Mucosa of stomach (tissue), 1 donor: ENCODE measurements around the gene CPNE2.

Experiments used
- H3K27me3 ChIP-seq: one replicate; pipeline ENCODE4 v1.7.0; 2013; ENCODE audit warnings: mild to moderate bottlenecking, low read length; ENCODE audit not compliant: control insufficient read depth, insufficient read depth
- H3K36me3 ChIP-seq: one replicate; pipeline ENCODE4 v1.7.0; 2013; ENCODE audit warnings: low read length; ENCODE audit not compliant: control insufficient read depth, insufficient read depth
- H3K4me1 ChIP-seq: one replicate; pipeline ENCODE4 v1.7.0; 2013; ENCODE audit warnings: mild to moderate bottlenecking, low read length; ENCODE audit not compliant: control insufficient read depth, insufficient read depth
- H3K4me3 ChIP-seq: one replicate; pipeline ENCODE4 v1.7.0; 2013; ENCODE audit warnings: low read length
- H3K9ac ChIP-seq: one replicate; pipeline ENCODE4 v1.7.0; 2013; ENCODE audit warnings: mild to moderate bottlenecking, low read length, moderate library complexity
- H3K9me3 ChIP-seq: one replicate; pipeline ENCODE4 v1.7.0; 2013; ENCODE audit warnings: mild to moderate bottlenecking, low read length, moderate library complexity; ENCODE audit not compliant: control insufficient read depth
- donor health status: Pancreatic carcinoma.

Gene CPNE2

GRCh38 chr16:57132470-57132869 lies 40.1 kb downstream of the CPNE2 start:
- H3K4me3 ChIP-seq = no peak overlapping the region
- H3K4me1 ChIP-seq = peaks cover 3% of the 10 kb centered on the region
- H3K27me3 ChIP-seq = no peaks in the 10 kb centered on the region
- H3K9me3 ChIP-seq = no peaks in the 10 kb centered on the region
- no peaks in the 10 kb centered on the region for H3K36me3 ChIP-seq
- H3K9ac ChIP-seq = no peak overlapping the region

GRCh38 chr16:57133031-57133430 lies 40.6 kb downstream of the CPNE2 start:
- Histone ChIP-seq H3K4me1 (peaks cover 3% of the 10 kb centered on the region), H3K9me3 (no peaks in the 10 kb centered on the region), H3K27me3 (no peaks in the 10 kb centered on the region), H3K4me3 (no peak overlapping the region), H3K36me3 (no peaks in the 10 kb centered on the region), H3K9ac (no peak overlapping the region)

GRCh38 chr16:57133886-57134285 lies 41.5 kb downstream of the CPNE2 start:
- Histone ChIP-seq H3K9ac (no peak overlapping the region), H3K4me1 (peaks cover 3% of the 10 kb centered on the region), H3K36me3 (no peaks in the 10 kb centered on the region), H3K4me3 (no peak overlapping the region), H3K27me3 (no peaks in the 10 kb centered on the region), H3K9me3 (no peaks in the 10 kb centered on the region)

DNA sequence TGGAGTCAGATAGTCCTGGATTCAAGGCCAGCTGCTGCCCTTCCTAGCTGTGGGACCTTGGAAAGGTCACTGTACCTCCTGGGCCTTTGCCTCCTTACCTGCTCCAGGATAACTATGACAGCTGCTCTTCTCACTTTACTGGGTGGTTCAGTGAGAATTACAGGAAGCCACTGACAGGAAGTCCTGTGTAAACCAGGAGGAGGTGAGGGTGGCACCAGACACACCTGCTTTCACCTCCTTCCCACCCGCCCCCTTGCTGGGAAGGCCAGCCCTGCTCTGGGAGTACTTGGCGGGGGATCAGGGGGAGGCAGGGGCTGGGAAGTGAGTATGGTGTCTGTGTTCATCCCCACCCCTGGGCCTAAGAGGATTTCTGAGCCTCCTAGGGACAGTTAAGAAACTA lies 42.6 kb downstream of the CPNE2 start:
- no peak overlapping the region for H3K4me3 ChIP-seq
- H3K4me1 ChIP-seq = peaks cover 3% of the 10 kb centered on the region
- H3K9ac ChIP-seq = no peak overlapping the region
- H3K36me3 ChIP-seq = no peaks in the 10 kb centered on the region
- no peaks in the 10 kb centered on the region for H3K9me3 ChIP-seq
- no peaks in the 10 kb centered on the region for H3K27me3 ChIP-seq

DNA sequence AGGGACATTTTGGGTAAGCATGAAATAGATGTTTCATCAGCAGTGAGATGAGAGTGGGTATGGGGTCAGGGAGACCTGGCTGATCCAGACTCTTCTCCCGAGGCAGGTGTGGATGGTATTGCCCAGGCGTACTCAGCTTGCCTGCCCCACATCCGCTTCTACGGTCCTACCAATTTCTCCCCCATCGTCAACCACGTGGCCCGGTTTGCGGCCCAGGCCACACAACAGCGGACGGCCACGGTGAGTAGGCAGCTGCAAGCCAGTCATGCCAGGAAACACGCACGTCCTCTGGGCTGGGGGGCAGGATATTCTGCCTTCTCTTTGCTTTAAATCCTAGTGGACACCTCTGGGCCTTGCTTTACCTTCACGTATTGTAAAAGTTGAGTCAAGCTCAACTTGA lies 44.7 kb downstream of the CPNE2 start:
- peaks cover 3% of the 10 kb centered on the region for H3K4me1 ChIP-seq
- H3K36me3 ChIP-seq = no peaks in the 10 kb centered on the region
- no peaks in the 10 kb centered on the region for H3K9me3 ChIP-seq

DNA sequence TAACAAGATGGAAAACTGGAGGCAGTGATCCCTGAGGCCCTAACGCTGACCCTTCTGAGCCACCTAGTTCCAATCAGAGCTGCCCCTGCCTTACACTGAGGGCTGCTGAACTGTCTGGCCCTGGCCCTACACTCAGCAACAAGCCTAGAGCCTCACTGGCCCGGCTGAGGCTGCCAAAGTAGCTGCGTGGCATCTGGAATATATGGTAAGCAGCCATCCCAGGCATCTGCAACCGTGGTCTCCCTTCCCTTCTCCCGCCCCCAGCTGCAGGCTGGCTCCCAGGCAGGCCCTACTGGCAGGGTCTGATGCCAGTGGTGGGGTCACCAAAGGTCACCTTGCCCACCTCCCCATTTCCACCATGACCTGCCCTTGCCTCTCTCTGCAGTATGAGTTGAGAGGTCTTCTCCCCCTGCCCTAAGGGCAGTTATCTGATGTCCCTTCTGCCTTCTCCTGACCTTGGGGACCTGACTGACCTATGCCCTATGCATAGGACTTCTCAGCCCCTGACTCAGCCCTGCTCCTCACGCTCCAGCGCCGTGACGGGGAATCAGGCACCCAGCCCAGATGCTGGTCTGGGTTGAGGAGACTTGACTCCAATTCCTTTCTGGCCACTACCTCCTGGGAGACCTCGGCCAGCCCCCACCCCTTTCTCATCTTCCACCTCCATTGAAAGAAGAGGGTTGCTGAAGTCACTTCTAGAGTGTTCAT lies 45.3 kb downstream of the CPNE2 start:
- no peak overlapping the region for H3K4me3 ChIP-seq
- H3K36me3 ChIP-seq = no peaks in the 10 kb centered on the region
- H3K9me3 ChIP-seq = no peaks in the 10 kb centered on the region
- no peaks in the 10 kb centered on the region for H3K27me3 ChIP-seq
- peaks cover 3% of the 10 kb centered on the region for H3K4me1 ChIP-seq
- no peak overlapping the region for H3K9ac ChIP-seq

More for the DNA sequence above, 44.7 kb downstream of the CPNE2 start:
- H3K27me3 ChIP-seq = no peaks in the 10 kb centered on the region
- no peak overlapping the region for H3K9ac ChIP-seq
- no peak overlapping the region for H3K4me3 ChIP-seq

GRCh38 chr16:57138281-57138935 lies 46.0 kb downstream of the CPNE2 start:
- peaks cover 10% of the 10 kb centered on the region for H3K4me1 ChIP-seq
- no peak overlapping the region for H3K4me3 ChIP-seq
- no peaks in the 10 kb centered on the region for H3K9me3 ChIP-seq
- no peaks in the 10 kb centered on the region for H3K36me3 ChIP-seq
- H3K27me3 ChIP-seq = no peaks in the 10 kb centered on the region
- no peak overlapping the region for H3K9ac ChIP-seq

DNA sequence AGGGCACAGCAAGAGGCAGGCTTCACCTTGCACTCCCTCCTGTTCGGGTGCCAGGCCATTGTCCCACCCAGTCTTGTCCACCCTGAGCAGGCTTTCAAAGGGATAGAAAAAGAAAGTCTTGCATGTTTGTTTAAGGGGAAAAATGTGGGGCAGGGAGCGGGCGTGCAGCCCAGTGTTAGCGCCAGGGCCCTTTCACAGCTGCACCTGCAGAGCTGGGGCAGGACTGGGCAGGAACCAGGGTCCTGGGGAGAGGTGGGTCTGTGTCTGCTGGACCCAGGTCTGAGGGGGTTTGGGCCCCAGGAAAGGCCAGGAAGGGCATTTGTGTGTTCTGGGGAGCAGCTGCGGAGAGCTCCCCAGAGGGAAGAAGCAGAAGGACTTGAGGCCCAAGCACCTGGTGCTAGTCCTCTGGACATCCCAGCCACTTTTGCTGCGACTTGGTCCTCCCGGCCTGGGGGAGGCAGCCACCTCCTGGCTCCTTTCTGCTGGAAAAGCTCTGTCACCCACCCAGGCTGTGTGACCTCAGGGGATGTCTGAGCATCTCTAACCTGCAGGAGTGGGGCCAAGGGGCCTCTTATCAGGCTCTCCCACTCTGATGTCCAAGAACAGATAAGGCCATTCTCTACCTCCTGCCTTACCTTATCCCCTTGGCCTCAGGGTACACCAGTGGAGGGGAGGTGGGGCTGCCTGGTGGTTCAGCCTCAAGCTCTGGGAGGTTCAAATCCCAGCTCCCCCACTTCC lies 48.7 kb downstream of the CPNE2 start:
- Histone ChIP-seq H3K27me3 (no peaks in the 10 kb centered on the region), H3K9me3 (no peaks in the 10 kb centered on the region), H3K9ac (no peak overlapping the region), H3K36me3 (no peaks in the 10 kb centered on the region), H3K4me1 (peaks cover 23% of the 10 kb centered on the region), H3K4me3 (no peak overlapping the region)

- peaks cover 23% of the 10 kb centered on the region for H3K4me1 ChIP-seq
- no peaks in the 10 kb centered on the region for H3K27me3 ChIP-seq
- no peak overlapping the region for H3K4me3 ChIP-seq
- no peak overlapping the region for H3K9ac ChIP-seq
- no peaks in the 10 kb centered on the region for H3K9me3 ChIP-seq
- H3K36me3 ChIP-seq = no peaks in the 10 kb centered on the region
Observed at GRCh38 chr16:57141822-57142631, 49.6 kb downstream of the CPNE2 start.

- Histone ChIP-seq H3K4me3 (no peak overlapping the region), H3K36me3 (no peaks in the 10 kb centered on the region), H3K9me3 (no peaks in the 10 kb centered on the region), H3K4me1 (peaks cover 23% of the 10 kb centered on the region), H3K9ac (no peak overlapping the region), H3K27me3 (no peaks in the 10 kb centered on the region)
Observed at GRCh38 chr16:57143149-57143921, 51.0 kb downstream of the CPNE2 start.

GRCh38 chr16:57144027-57144426 lies 51.6 kb downstream of the CPNE2 start:
- no peaks in the 10 kb centered on the region for H3K27me3 ChIP-seq
- H3K36me3 ChIP-seq = no peaks in the 10 kb centered on the region
- H3K4me3 ChIP-seq = no peak overlapping the region
- H3K4me1 ChIP-seq = peaks cover 23% of the 10 kb centered on the region
- no peak overlapping the region for H3K9ac ChIP-seq
- no peaks in the 10 kb centered on the region for H3K9me3 ChIP-seq
